Measurements from ENCODE around the gene DAZAP1.

DAZAP1 gene

DNA sequence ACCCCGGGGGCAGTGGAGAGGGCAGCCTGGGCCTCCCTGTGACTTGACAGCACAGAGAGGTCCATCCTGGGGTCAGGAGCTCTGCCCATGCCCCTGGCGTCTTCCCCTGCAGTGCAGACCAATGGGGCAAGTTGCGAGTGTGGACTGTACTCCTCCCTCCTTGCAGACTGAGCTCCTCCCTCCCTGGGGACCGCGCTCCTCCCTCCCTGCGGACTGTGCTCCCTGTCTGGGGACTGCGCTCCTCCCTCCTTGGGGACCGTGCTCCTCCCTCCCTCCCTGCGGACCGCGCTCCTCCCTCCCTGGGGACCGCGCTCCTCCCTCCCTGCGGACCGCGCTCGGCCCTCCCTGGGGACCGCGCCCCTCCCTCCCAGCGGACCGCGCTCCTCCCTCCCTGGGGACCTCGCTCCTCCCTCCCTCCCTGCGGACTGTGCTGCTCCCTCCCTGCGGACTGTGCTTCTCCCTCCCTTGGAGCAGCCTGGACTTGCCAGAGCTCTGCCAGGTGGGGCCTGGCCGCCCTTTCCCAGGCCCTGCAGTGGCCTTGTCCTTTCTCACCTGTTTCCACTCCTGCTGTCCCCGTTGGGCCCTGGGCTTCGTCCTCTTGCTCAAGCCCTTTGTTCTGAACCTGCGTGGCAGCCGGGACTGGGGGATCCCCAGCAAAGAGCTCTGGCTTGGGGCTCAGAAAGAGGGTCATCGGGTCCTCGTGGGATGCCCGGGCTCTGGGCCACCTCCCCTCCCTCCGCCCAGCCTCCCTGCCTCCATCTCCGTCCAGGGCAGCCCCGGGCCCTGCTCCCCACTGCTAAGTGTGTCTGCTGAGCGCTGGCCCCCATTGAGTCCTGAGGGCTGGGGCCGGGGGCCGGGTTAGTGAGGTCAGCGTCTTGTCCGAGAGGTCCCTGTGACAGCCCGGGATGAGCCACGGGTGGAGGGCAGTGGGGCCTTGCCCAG is 12.9 kb upstream of the DAZAP1 start:
- in situ Hi-C loops (cut with MboI; ENCODE audit: low pct_unique_long_range_greater_than_20kb, low sequenced_read_pairs, unreplicated experiment), result loop anchor here (25.0 kb wide), 1 partner anchor 107 kb away; the partner anchor contains the start of genes EFNA2 and FAM174C
- TF ChIP-seq, protein P1, sequence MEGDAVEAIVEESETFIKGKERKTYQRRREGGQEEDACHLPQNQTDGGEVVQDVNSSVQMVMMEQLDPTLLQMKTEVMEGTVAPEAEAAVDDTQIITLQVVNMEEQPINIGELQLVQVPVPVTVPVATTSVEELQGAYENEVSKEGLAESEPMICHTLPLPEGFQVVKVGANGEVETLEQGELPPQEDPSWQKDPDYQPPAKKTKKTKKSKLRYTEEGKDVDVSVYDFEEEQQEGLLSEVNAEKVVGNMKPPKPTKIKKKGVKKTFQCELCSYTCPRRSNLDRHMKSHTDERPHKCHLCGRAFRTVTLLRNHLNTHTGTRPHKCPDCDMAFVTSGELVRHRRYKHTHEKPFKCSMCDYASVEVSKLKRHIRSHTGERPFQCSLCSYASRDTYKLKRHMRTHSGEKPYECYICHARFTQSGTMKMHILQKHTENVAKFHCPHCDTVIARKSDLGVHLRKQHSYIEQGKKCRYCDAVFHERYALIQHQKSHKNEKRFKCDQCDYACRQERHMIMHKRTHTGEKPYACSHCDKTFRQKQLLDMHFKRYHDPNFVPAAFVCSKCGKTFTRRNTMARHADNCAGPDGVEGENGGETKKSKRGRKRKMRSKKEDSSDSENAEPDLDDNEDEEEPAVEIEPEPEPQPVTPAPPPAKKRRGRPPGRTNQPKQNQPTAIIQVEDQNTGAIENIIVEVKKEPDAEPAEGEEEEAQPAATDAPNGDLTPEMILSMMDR (IDR thresholded peaks at IDR 0.05; ENCODE audit: extremely low read depth, insufficient read depth, missing control alignments), result no peak
- no peak for DNase-seq (ENCODE audit: low spot score)

DNA sequence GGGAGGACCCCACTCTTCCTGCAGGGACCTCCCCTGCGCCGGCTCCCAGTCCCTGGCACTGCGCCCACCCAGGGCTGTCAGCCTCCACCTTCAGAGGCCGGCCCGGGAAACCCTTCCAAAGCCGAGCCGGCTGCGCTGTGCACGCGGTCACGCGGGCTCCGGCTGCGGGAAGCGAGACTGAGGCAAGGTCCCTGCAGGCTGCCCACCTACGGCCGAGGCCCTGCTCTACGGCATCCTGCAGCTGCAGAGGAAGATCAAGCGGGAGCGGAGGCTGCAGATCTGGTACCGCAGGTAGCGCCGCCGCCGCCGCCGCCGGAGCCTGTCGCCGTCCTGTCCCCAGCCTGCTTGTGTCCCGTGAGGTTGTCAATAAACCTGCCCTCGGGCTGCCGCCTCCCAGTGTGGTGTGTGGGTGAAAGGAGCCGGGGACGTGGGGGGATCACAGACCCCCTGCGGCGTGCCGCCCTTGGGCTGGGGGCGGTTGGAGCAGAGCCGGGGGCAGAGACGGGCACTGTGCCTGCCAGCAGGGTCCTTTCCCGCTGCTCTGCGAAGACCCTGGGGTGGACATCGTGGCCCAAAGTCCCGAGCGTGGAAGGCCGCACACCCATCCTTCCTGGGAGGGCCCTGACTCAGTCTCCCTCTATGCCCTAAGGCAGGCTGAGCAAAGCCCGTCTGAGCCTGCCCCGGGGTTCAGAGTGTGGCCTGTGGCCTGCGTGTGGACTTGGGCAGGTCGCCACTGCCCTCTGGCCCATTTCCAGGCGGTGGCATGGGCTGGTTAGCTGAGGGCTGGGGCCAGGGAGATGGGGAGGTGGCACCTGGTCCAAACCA is 12.0 kb upstream of the DAZAP1 start:
- TF ChIP-seq, protein P1 (IDR thresholded peaks at IDR 0.05; ENCODE audit: extremely low read depth, insufficient read depth, missing control alignments), result no peak
- in situ Hi-C loops (cut with MboI; ENCODE audit: low pct_unique_long_range_greater_than_20kb, low sequenced_read_pairs, unreplicated experiment), result loop anchor here (25.0 kb wide), 1 partner anchor 108 kb away; the partner anchor contains the start of genes EFNA2 and FAM174C
- no peak for DNase-seq (ENCODE audit: low spot score)

DNA sequence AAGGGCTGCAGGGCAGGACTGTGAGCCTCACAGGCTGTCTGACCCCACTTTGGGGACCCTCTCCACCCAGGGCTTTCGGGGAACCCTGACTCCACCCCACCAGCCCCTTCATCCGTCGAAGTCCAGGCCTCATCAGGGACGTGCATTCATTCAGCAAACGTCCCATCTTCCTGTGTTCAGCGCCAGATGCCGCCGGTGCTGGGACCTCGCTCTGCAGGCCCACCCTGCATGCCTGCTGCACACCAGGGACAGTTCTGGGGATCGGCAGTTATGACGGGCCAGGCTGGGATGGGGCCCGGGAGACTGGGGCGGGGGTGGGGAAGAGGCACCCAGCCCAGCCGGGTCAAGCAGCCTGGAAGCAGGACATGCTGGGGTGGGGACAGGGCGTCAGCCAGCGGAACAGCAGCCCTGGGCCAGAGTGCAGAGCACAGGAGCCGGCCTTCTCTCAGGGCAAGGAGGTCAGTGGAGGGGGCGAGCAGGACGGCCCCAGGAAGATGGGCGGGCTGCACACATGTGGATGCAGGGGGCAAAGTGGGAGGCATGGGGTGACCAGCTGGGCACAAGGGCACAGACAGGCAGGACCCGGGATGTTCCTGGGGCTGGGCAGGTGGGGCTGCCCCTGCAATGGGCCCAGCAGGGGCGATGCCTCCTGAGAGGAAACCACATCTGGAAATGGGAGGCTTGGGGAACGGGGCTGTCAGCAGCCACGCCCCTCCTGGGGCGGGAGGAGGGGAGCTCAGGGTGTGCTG is 11.2 kb upstream of the DAZAP1 start:
- DNase-seq (ENCODE audit: low spot score), result no peak
- in situ Hi-C loops (cut with MboI; ENCODE audit: low pct_unique_long_range_greater_than_20kb, low sequenced_read_pairs, unreplicated experiment), result loop anchor here (25.0 kb wide), 1 partner anchor 109 kb away; the partner anchor contains the start of genes EFNA2 and FAM174C
- TF ChIP-seq, protein P1 (IDR thresholded peaks at IDR 0.05; ENCODE audit: extremely low read depth, insufficient read depth, missing control alignments), result no peak

DNA sequence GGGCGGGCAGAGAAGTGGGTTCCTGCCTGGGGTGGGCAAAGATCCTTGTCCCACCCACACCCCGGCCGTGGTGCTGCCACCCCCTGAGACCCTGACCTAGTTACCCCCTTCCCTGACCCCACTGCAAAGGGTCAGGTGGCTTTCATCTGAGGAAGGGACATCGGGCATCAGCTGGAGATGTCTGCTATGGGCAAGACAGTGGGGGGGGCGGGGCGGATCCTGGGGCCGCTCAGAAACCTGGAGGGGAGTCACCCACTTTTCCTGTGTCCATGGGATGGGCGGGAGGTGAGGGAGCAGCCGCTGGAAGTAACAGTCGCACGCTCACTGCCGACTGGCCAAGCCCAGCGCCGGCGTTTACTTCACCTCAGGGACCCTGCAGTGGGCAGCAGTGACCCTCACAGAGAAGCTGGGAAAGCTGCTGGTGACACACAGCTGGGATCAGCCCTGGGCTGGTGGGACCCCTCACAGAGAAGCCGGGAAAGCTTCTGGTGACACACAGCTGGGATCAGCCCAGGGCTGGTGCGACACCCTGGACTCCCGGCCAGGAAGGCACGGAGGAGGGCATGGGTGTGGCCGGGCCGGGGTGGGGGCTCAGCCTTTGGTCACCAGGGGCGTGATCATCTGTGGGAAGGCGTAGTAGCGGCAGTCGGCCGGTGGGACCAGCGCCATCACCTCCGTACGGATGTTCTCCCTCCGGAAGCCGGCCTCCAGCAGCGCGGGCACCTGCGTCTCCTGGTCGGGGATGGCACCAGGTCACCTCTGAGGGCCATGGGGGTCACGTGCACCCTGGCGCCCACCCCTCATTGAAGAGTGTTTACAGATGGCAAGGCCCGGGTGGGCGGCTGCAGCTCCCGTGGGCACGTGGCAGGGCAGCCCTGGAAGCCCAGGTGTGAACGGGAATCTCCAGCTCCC is 10.4 kb upstream of the DAZAP1 start:
- in situ Hi-C loops (cut with MboI; ENCODE audit: low pct_unique_long_range_greater_than_20kb, low sequenced_read_pairs, unreplicated experiment), result loop anchor here (25.0 kb wide), 1 partner anchor 110 kb away; the partner anchor contains the start of genes EFNA2 and FAM174C
- TF ChIP-seq, protein P1 (IDR thresholded peaks at IDR 0.05; ENCODE audit: extremely low read depth, insufficient read depth, missing control alignments), result no peak
- DNase-seq (ENCODE audit: low spot score), result no peak

DNA sequence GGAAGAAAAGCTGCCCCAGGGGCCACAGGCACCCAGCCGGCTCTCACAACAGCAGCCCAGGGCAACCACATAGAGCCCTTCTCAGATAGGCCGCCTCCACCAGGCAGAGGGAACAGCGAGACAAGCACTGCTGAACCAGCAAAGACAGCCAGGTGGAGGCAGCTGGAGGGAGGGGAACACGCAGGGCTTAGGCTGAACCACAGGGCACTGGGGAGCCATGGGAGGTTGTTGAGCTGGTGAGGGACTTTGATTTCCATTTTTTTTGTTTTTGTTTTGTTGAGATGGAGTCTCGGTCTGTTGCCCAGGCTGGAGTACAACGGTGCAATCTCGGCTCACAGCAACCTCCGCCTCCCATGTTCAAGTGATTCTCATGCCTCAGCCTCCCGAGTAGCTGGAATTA is 9.5 kb upstream of the DAZAP1 start:
- in situ Hi-C loops (cut with MboI; ENCODE audit: low pct_unique_long_range_greater_than_20kb, low sequenced_read_pairs, unreplicated experiment), result loop anchor here (25.0 kb wide), 1 partner anchor 111 kb away; the partner anchor contains the start of genes EFNA2 and FAM174C

More for the DNA sequence above, 9.5 kb upstream of the DAZAP1 start:
- no peak for DNase-seq (ENCODE audit: low spot score)
- TF ChIP-seq, protein P1 (IDR thresholded peaks at IDR 0.05; ENCODE audit: extremely low read depth, insufficient read depth, missing control alignments), result no peak

Measured in GM13977 (cell line).